ENCODE data around the gene APBA2. TPM values are rescaled to one million over a fixed set of nuclear protein-coding genes. Genes with fewer than 3 reads are reported as not detected.

APBA2 gene
- total RNA-seq, 1 experiment from 2014 or later, result not detected

DNA sequence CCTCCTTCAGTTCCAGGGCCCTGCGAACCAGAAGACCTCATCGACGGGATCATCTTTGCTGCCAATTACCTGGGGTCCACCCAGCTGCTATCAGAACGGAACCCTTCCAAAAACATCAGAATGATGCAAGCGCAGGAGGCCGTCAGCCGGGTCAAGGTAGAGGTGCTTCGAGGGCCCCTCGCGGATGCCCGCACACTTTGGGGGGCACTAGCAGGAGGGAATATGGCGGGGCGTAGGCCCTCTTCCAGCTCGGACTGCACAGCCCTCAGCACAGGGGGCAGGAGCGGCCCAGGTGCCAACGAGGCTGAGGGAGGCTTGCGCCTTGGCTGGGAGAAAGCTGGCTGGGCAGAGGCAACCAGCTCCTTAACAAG, 207.3 kb downstream of the APBA2 start:
- Mint-ChIP-seq H3K4me3 (ENCODE audit: unreplicated experiment) (no peak overlapping the region), H3K27me3 (ENCODE audit: insufficient read depth, unreplicated experiment) (peaks cover 24% of the 10 kb centered on the region), H3K36me3 (ENCODE audit: insufficient read depth, unreplicated experiment) (no peaks in the 10 kb centered on the region), H3K4me1 (ENCODE audit: low read depth, unreplicated experiment) (no peaks in the 10 kb centered on the region), H3K9me3 (ENCODE audit: unreplicated experiment) (no peaks in the 10 kb centered on the region), H3K27ac (ENCODE audit: unreplicated experiment) (no peak overlapping the region)
- no TSS peak for BruUV-seq (replicated peaks)
- CTCF ChIA-PET, result interaction anchor here (1.0 kb wide), 1 partner anchor 9 kb away, joined by 3 read pairs; no protein-coding TSS in a partner anchor
- Histone ChIP-seq H3K4me1 (no peaks in the 10 kb centered on the region), H3K4me3 (ENCODE audit: low read depth, low read length) (no peak overlapping the region), H3K27me3 (replicated peaks; ENCODE audit: control insufficient read depth, insufficient read depth, low read length) (no peaks in the 10 kb centered on the region), H3K9me3 (no peaks in the 10 kb centered on the region), H3K36me3 (ENCODE audit: control insufficient read depth, insufficient read depth, low read length) (no peaks in the 10 kb centered on the region)
- intact Hi-C loops (cut with micrococcal nuclease; ENCODE audit: unreplicated experiment), result no loop called here
- no peak for DNase-seq
- POLR2A ChIA-PET, result no interaction called here
- TF ChIP-seq, protein P1, sequence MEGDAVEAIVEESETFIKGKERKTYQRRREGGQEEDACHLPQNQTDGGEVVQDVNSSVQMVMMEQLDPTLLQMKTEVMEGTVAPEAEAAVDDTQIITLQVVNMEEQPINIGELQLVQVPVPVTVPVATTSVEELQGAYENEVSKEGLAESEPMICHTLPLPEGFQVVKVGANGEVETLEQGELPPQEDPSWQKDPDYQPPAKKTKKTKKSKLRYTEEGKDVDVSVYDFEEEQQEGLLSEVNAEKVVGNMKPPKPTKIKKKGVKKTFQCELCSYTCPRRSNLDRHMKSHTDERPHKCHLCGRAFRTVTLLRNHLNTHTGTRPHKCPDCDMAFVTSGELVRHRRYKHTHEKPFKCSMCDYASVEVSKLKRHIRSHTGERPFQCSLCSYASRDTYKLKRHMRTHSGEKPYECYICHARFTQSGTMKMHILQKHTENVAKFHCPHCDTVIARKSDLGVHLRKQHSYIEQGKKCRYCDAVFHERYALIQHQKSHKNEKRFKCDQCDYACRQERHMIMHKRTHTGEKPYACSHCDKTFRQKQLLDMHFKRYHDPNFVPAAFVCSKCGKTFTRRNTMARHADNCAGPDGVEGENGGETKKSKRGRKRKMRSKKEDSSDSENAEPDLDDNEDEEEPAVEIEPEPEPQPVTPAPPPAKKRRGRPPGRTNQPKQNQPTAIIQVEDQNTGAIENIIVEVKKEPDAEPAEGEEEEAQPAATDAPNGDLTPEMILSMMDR (IDR thresholded peaks at IDR 0.05; ENCODE audit: insufficient read depth in 1 of 2, low read depth in 1 of 2, low read length in 1 of 2, severe bottlenecking in 1 of 2, unreplicated experiment in 1 of 2), result no peak

DNA sequence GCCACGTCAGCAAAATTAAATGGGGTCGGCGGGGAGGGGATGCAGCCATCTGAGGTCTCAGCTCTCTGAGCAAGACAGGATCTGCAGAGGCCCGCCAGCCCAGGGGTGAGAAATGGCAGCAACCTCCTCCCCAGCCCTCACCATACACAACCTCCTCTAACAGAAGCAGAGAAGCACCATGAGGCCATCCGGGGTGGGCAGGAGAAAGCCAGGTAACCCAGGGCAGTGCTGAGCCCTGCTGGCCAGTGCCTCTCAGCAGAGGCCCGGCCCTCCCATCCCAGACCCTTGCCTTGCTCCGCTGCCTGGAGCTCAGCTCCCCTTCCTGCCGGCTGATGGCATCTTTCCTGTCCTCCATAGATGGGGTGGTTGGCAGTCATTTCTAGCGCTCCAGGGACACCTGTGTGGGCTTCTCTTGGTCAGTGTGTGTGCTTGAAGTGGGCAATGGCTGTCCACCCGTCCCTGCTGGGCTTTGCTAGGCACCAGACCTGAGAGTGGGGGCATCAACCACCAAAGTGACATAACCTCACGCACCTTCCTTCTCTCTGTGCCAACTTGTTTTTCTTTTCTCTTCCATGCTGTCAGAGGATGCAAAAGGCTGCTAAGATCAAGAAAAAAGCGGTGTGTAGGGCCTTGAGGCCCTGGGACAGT, 208.0 kb downstream of the APBA2 start:
- Histone ChIP-seq H3K36me3 (ENCODE audit: control insufficient read depth, insufficient read depth, low read length) (no peaks in the 10 kb centered on the region), H3K4me3 (ENCODE audit: low read depth, low read length) (no peak overlapping the region), H3K27me3 (replicated peaks; ENCODE audit: control insufficient read depth, insufficient read depth, low read length) (no peaks in the 10 kb centered on the region), H3K9me3 (no peaks in the 10 kb centered on the region), H3K4me1 (no peaks in the 10 kb centered on the region)
- CTCF ChIA-PET, result interaction anchor here (0.6 to 1.0 kb wide), 2 partner anchors 8 to 102 kb away, joined by 3 read pairs; no protein-coding TSS in a partner anchor
- intact Hi-C loops (cut with micrococcal nuclease; ENCODE audit: unreplicated experiment), result no loop called here
- BruUV-seq (replicated peaks), result no TSS peak
- peaks cover 20% of the 10 kb centered on the region for H3K27me3 Mint-ChIP-seq (ENCODE audit: insufficient read depth, unreplicated experiment)
- no peaks in the 10 kb centered on the region for H3K9me3 Mint-ChIP-seq (ENCODE audit: unreplicated experiment)
- POLR2A ChIA-PET, result no interaction called here
- no peaks in the 10 kb centered on the region for H3K4me1 Mint-ChIP-seq (ENCODE audit: low read depth, unreplicated experiment)
- DNase-seq, result no peak
- no peaks in the 10 kb centered on the region for H3K36me3 Mint-ChIP-seq (ENCODE audit: insufficient read depth, unreplicated experiment)
- no peak overlapping the region for H3K27ac Mint-ChIP-seq (ENCODE audit: unreplicated experiment)
- H3K4me3 Mint-ChIP-seq (ENCODE audit: unreplicated experiment), result no peak overlapping the region
- TF ChIP-seq, protein P1 (IDR thresholded peaks at IDR 0.05; ENCODE audit: insufficient read depth in 1 of 2, low read depth in 1 of 2, low read length in 1 of 2, severe bottlenecking in 1 of 2, unreplicated experiment in 1 of 2), result no peak

DNA sequence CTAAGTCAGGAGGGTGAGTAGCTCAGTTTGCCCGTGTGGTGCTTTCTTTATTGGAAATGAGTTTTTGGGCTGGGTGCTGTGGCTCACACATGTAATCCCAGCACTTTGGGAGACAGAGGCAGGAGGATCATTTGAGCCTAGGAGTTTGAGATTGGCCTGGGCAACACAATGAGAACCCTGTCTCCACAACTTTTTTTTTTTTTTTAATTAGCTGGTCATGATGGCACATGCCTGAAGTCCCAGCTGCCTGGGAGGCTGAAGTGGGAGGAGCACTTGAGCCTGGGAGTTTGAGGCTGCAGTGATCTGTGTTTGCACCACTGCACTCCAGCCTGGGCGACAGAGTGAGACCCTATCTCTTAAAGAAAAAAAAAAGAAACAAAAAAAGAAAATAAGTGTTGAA, 208.9 kb downstream of the APBA2 start:
- Histone ChIP-seq H3K9me3 (no peaks in the 10 kb centered on the region), H3K4me3 (ENCODE audit: low read depth, low read length) (no peak overlapping the region), H3K27me3 (replicated peaks; ENCODE audit: control insufficient read depth, insufficient read depth, low read length) (no peaks in the 10 kb centered on the region), H3K4me1 (no peaks in the 10 kb centered on the region), H3K36me3 (ENCODE audit: control insufficient read depth, insufficient read depth, low read length) (no peaks in the 10 kb centered on the region)
- BruUV-seq (replicated peaks), result no TSS peak
- intact Hi-C loops (cut with micrococcal nuclease; ENCODE audit: unreplicated experiment), result no loop called here
- no peaks in the 10 kb centered on the region for H3K4me1 Mint-ChIP-seq (ENCODE audit: low read depth, unreplicated experiment)
- no peak overlapping the region for H3K4me3 Mint-ChIP-seq (ENCODE audit: unreplicated experiment)
- H3K9me3 Mint-ChIP-seq (ENCODE audit: unreplicated experiment), result no peaks in the 10 kb centered on the region
- no peaks in the 10 kb centered on the region for H3K36me3 Mint-ChIP-seq (ENCODE audit: insufficient read depth, unreplicated experiment)
- ChIA-PET CTCF (interaction anchor here (0.6 kb wide), 1 partner anchor 103 kb away, joined by 3 read pairs; no protein-coding TSS in a partner anchor), POLR2A (interaction anchor here (0.5 kb wide), 1 partner anchor 618 kb away, joined by 4 read pairs; no protein-coding TSS in a partner anchor)
- peaks cover 24% of the 10 kb centered on the region for H3K27me3 Mint-ChIP-seq (ENCODE audit: insufficient read depth, unreplicated experiment)
- DNase-seq, result no peak
- TF ChIP-seq, protein P1 (IDR thresholded peaks at IDR 0.05; ENCODE audit: insufficient read depth in 1 of 2, low read depth in 1 of 2, low read length in 1 of 2, severe bottlenecking in 1 of 2, unreplicated experiment in 1 of 2), result no peak
- no peak overlapping the region for H3K27ac Mint-ChIP-seq (ENCODE audit: unreplicated experiment)
